Measurements from ENCODE around the gene FFAR2. TPM values are rescaled to one million over a fixed set of nuclear protein-coding genes. Genes with fewer than 3 reads are reported as not detected.
"Not testable (repeated sequence)": the region's sequence is repeated elsewhere in the genome, so short reads cannot be mapped to it uniquely, and the experiment has no call there.

Gene FFAR2
- total and polyA plus RNA-seq, 2 donors (not counting 1 experiment from before 2014, with no cell fraction given) = not detected

GRCh38 chr19:35460608-35461007 lies 12.6 kb downstream of the FFAR2 start:
- no peaks in the 10 kb centered on the region for H3K27me3 ChIP-seq (ENCODE audit: control insufficient read depth, insufficient read depth, low read length)
- no peak for DNase-seq (ENCODE audit: low read depth in 2 of 2)
- H3K36me3 ChIP-seq (ENCODE audit: control insufficient read depth, insufficient read depth, low read length) = no peaks in the 10 kb centered on the region
- no peak for TF ChIP-seq EZH2 (IDR thresholded peaks at IDR 0.05; ENCODE audit: low read length, missing control alignments)
- TF ChIP-seq, protein P1, sequence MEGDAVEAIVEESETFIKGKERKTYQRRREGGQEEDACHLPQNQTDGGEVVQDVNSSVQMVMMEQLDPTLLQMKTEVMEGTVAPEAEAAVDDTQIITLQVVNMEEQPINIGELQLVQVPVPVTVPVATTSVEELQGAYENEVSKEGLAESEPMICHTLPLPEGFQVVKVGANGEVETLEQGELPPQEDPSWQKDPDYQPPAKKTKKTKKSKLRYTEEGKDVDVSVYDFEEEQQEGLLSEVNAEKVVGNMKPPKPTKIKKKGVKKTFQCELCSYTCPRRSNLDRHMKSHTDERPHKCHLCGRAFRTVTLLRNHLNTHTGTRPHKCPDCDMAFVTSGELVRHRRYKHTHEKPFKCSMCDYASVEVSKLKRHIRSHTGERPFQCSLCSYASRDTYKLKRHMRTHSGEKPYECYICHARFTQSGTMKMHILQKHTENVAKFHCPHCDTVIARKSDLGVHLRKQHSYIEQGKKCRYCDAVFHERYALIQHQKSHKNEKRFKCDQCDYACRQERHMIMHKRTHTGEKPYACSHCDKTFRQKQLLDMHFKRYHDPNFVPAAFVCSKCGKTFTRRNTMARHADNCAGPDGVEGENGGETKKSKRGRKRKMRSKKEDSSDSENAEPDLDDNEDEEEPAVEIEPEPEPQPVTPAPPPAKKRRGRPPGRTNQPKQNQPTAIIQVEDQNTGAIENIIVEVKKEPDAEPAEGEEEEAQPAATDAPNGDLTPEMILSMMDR (conservative IDR thresholded peaks at IDR 0.05 in 1 of 2, IDR thresholded peaks at IDR 0.05 in 1 of 2; ENCODE audit: low read depth in 1 of 2, low read length in 2 of 2) = no peak
- H4K20me1 ChIP-seq (ENCODE audit: control insufficient read depth, extremely low read depth, insufficient read depth, low read length) = no peaks in the 10 kb centered on the region
- H3K4me3 ChIP-seq (replicated peaks in 1 of 4; ENCODE audit: control extremely low read depth in 1 of 4, insufficient read depth in 1 of 4, low read depth in 3 of 4, low read length in 4 of 4) = no peak overlapping the region
- no peaks in the 10 kb centered on the region for H3K79me2 ChIP-seq (ENCODE audit: control insufficient read depth, insufficient read depth, low read length)
- H3K9ac ChIP-seq (ENCODE audit: insufficient read depth, low read length) = no peak overlapping the region
- H3K9me3 ChIP-seq (ENCODE audit: control insufficient read depth, insufficient read depth, low read depth, low read length) = no peaks in the 10 kb centered on the region
- no peak overlapping the region for H2AFZ ChIP-seq (ENCODE audit: low read length)
- H3K4me2 ChIP-seq (ENCODE audit: extremely low read depth, insufficient read depth, low read length) = no peak overlapping the region
- no peak overlapping the region for H3K27ac ChIP-seq (ENCODE audit: insufficient read depth, low read length)
- H3K4me1 ChIP-seq (ENCODE audit: control insufficient read depth, extremely low read depth, insufficient read depth, low read length) = no peaks in the 10 kb centered on the region

DNA sequence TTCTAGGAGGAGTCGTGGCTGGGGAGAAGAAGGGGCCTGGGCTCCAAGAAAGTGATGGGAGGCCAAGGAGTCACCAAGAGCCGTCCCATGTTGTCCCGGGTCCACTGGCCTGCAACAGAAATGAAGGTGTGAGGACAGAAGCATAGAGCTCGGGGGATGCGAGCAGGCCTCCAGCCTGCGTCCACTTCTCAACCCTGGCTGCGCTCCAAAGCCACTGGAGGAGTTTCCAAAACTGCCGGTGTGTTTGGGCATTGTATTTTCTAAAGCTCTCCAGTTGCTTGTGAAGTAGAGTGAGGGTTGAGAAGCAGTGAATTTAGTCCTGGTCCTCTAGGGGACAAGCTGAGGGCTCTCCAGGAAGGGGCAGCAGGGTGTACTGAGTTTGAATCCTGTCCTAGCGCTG lies 13.0 kb downstream of the FFAR2 start:
- Histone ChIP-seq H3K4me2 (ENCODE audit: extremely low read depth, insufficient read depth, low read length) (no peak overlapping the region), H3K4me1 (ENCODE audit: control insufficient read depth, extremely low read depth, insufficient read depth, low read length) (no peaks in the 10 kb centered on the region), H3K9me3 (ENCODE audit: control insufficient read depth, insufficient read depth, low read depth, low read length) (no peaks in the 10 kb centered on the region), H3K79me2 (ENCODE audit: control insufficient read depth, insufficient read depth, low read length) (no peaks in the 10 kb centered on the region), H3K4me3 (replicated peaks in 1 of 4; ENCODE audit: control extremely low read depth in 1 of 4, insufficient read depth in 1 of 4, low read depth in 3 of 4, low read length in 4 of 4) (no peak overlapping the region), H4K20me1 (ENCODE audit: control insufficient read depth, extremely low read depth, insufficient read depth, low read length) (no peaks in the 10 kb centered on the region), H3K27ac (ENCODE audit: insufficient read depth, low read length) (no peak overlapping the region), H3K27me3 (ENCODE audit: control insufficient read depth, insufficient read depth, low read length) (no peaks in the 10 kb centered on the region), H3K36me3 (ENCODE audit: control insufficient read depth, insufficient read depth, low read length) (no peaks in the 10 kb centered on the region), H3K9ac (ENCODE audit: insufficient read depth, low read length) (no peak overlapping the region), H2AFZ (ENCODE audit: low read length) (no peak overlapping the region)
- no peak for DNase-seq (ENCODE audit: low read depth in 2 of 2)
- TF ChIP-seq, protein P1 (conservative IDR thresholded peaks at IDR 0.05 in 1 of 2, IDR thresholded peaks at IDR 0.05 in 1 of 2; ENCODE audit: low read depth in 1 of 2, low read length in 2 of 2) = no peak
- no peak for TF ChIP-seq EZH2 (IDR thresholded peaks at IDR 0.05; ENCODE audit: low read length, missing control alignments)

DNA sequence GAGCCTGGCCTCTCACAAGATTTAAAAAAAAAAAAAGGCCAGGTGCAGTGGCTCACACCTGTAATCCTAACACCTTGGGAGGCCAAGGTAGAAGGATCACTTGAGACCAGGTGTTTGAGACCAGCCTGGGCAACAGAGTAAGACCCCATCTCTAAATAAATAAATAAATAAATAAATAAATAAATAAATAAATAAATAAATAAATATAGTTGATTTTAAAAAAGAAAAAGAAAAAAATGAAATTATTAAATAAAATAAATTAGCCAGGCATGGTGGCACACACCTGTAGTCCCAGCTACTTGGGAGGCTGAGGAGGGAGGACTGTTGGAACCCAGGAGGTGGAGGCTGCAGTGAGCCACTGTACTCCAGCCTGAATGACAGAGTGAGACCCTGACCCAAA lies 13.7 kb downstream of the FFAR2 start:
- H3K9ac ChIP-seq (ENCODE audit: insufficient read depth, low read length); H3K27me3 ChIP-seq (ENCODE audit: control insufficient read depth, insufficient read depth, low read length): not testable (repeated sequence)

More for the DNA sequence above, 13.7 kb downstream of the FFAR2 start:
- not testable (repeated sequence) for H3K4me2 ChIP-seq (ENCODE audit: extremely low read depth, insufficient read depth, low read length); H3K36me3 ChIP-seq (ENCODE audit: control insufficient read depth, insufficient read depth, low read length); DNase-seq (ENCODE audit: low read depth in 2 of 2); H3K27ac ChIP-seq (ENCODE audit: insufficient read depth, low read length); H3K4me3 ChIP-seq (replicated peaks in 1 of 4; ENCODE audit: control extremely low read depth in 1 of 4, insufficient read depth in 1 of 4, low read depth in 3 of 4, low read length in 4 of 4); H2AFZ ChIP-seq (ENCODE audit: low read length); H3K79me2 ChIP-seq (ENCODE audit: control insufficient read depth, insufficient read depth, low read length); H3K4me1 ChIP-seq (ENCODE audit: control insufficient read depth, extremely low read depth, insufficient read depth, low read length); H3K9me3 ChIP-seq (ENCODE audit: control insufficient read depth, insufficient read depth, low read depth, low read length); H4K20me1 ChIP-seq (ENCODE audit: control insufficient read depth, extremely low read depth, insufficient read depth, low read length)
